DMS 273 treated with DMSO at 0.1 percent for 48 hours (cell line): ENCODE data around the gene RIPOR2.
"Not testable (repeated sequence)": the region's sequence is repeated elsewhere in the genome, so short reads cannot be mapped to it uniquely, and the experiment has no call there.

ENCODE experiments used
- DNase-seq: peaks from one replicate; lab custom pipeline; 2025; lab: John Stamatoyannopoulos, UW

RIPOR2 gene

GRCh38 chr6:24761193-24761835 is 174.4 kb downstream of the RIPOR2 start:
- no peak for DNase-seq

- no peak for DNase-seq
Observed at GRCh38 chr6:24760210-24760609, 175.6 kb downstream of the RIPOR2 start.

- DNase-seq: no peak
Observed at GRCh38 chr6:24759718-24760117, 176.0 kb downstream of the RIPOR2 start.

GRCh38 chr6:24757611-24758010 is 178.1 kb downstream of the RIPOR2 start:
- DNase-seq: no peak

- no peak for DNase-seq
Observed at GRCh38 chr6:24755279-24755678, 180.5 kb downstream of the RIPOR2 start.

GRCh38 chr6:24754378-24754777 is 181.4 kb downstream of the RIPOR2 start:
- DNase-seq: not testable (repeated sequence)
